GM23338 (cell line): ENCODE measurements around the gene SLC47A1. TPM values are rescaled to one million over a fixed set of nuclear protein-coding genes. Genes with fewer than 3 reads are reported as not detected.

ENCODE experiments used
- ATAC-seq: fragments of 200-7000 bp; cut with Tn5 transposase; 3 replicates; pipeline ENCODE4 v1.9.1; 2020
- DNase-seq: peaks from one replicate; pipeline ENCODE4 v3.0.0-alpha.2; 2015; ENCODE audit warnings: low spot score
- H2AFZ ChIP-seq: fragments of 200-600 bp; sonication (generic); 2 replicates; pipeline ENCODE4 v1.8.0; 2016; ENCODE audit warnings: antibody characterized with exemption, mild to moderate bottlenecking, moderate library complexity
- H3F3A ChIP-seq: fragments of 200-600 bp; sonication (generic); replicated peaks from 2 replicates; pipeline ENCODE4 v1.8.0; 2017; ENCODE audit warnings: antibody characterized with exemption, mixed run types, low read depth
- H3K27ac ChIP-seq: fragments of 200-600 bp; sonication (generic); 2 replicates; pipeline ENCODE4 v1.6.1; 2016; ENCODE audit warnings: low read depth
- H3K27me3 ChIP-seq: fragments of 200-600 bp; sonication (generic); 2 replicates; pipeline ENCODE4 v1.8.0; 2016; ENCODE audit warnings: mild to moderate bottlenecking, mixed run types, moderate library complexity; ENCODE audit not compliant: insufficient read depth
- H3K36me3 ChIP-seq: fragments of 200-600 bp; sonication (generic); 2 replicates; pipeline ENCODE4 v1.8.0; 2016; ENCODE audit warnings: mild to moderate bottlenecking; ENCODE audit not compliant: insufficient read depth
- H3K4me1 ChIP-seq: fragments of 200-600 bp; sonication (generic); 2 replicates; pipeline ENCODE4 v1.8.0; 2016; ENCODE audit warnings: mild to moderate bottlenecking, moderate library complexity; ENCODE audit not compliant: insufficient read depth
- H3K4me2 ChIP-seq: fragments of 200-600 bp; sonication (generic); 2 replicates; pipeline ENCODE4 v1.7.1; 2017; ENCODE audit warnings: mixed run types
- H3K4me3 ChIP-seq: fragments of 200-600 bp; sonication (generic); 2 replicates; pipeline ENCODE4 v1.6.1; 2016; ENCODE audit warnings: mixed run types
- H3K79me2 ChIP-seq: fragments of 200-600 bp; sonication (generic); replicated peaks from 2 replicates; pipeline ENCODE4 v1.8.0; 2017; ENCODE audit warnings: mild to moderate bottlenecking; ENCODE audit not compliant: insufficient read depth
- H3K9me2 ChIP-seq: fragments of 200-600 bp; sonication (generic); 2 replicates; pipeline ENCODE4 v1.8.0; 2017; ENCODE audit not compliant: insufficient read depth
- H4K20me1 ChIP-seq: fragments of 200-600 bp; sonication (generic); replicated peaks from 2 replicates; pipeline ENCODE4 v1.8.0; 2017; ENCODE audit warnings: mild to moderate bottlenecking; ENCODE audit not compliant: insufficient read depth
- H3K27ac Mint-ChIP-seq: 2 replicates; pipeline ENCODE4 v1.8.0; 2020; ENCODE audit warnings: inconsistent platforms, mild to moderate bottlenecking, moderate library complexity, mixed read lengths
- H3K27me3 Mint-ChIP-seq: 3 replicates; pipeline ENCODE4 v1.8.0; 2022; ENCODE audit warnings: low read depth, mild to moderate bottlenecking, moderate library complexity, mixed read lengths, inconsistent platforms; ENCODE audit not compliant: insufficient read depth, poor library complexity
- H3K36me3 Mint-ChIP-seq: 3 replicates; pipeline ENCODE4 v1.8.0; 2021; ENCODE audit warnings: low read depth, mild to moderate bottlenecking, inconsistent platforms, moderate library complexity, mixed read lengths
- H3K4me1 Mint-ChIP-seq: 3 replicates; pipeline ENCODE4 v1.8.0; 2020; ENCODE audit warnings: mild to moderate bottlenecking, inconsistent platforms, mixed read lengths
- H3K4me3 Mint-ChIP-seq: 3 replicates; pipeline ENCODE4 v1.8.0; 2021; ENCODE audit warnings: moderate library complexity, mild to moderate bottlenecking, inconsistent platforms, mixed read lengths
- H3K9me3 Mint-ChIP-seq: 3 replicates; pipeline ENCODE4 v1.8.0; 2020; ENCODE audit warnings: moderate library complexity, mild to moderate bottlenecking, inconsistent platforms, mixed read lengths
- CTCF ChIP-seq, 2 experiments: fragments of 200-600 bp in 1 of 2; sonication (generic) in 1 of 2; conservative IDR thresholded peaks; 2 replicates each; pipeline versions ENCODE4 v1.5.1 to v1.6.1; 2016 to 2017; ENCODE audit warnings: antibody characterized with exemption in 2 of 2, low read depth in 2 of 2, mild to moderate bottlenecking in 2 of 2, moderate library complexity in 1 of 2
- REST ChIP-seq: IDR thresholded peaks from one replicate; pipeline ENCODE4 v1.6.1; 2018; ENCODE audit warnings: antibody characterized with exemption; ENCODE audit not compliant: unreplicated experiment
- polyA plus RNA-seq: library from polyadenylated mRNA; unstranded; fragments of >200 nt; fragmentation: Nextera tagmentation; extraction: Ambion mirVana; gene quantifications from 2 replicates; pipeline ENCODE4 v1.2.1, GENCODE V29; 2016
- total RNA-seq: library from RNA; depleted of rRNA; stranded (reverse); fragments of >200 nt; shearing (Covaris generic); gene quantifications from 2 replicates; pipeline ENCODE4 v1.2.3, GENCODE V29; 2014

The SLC47A1 gene
- total and polyA plus RNA-seq, 2 experiments from 2014 or later: 0.53 to 1.9 TPM

DNA sequence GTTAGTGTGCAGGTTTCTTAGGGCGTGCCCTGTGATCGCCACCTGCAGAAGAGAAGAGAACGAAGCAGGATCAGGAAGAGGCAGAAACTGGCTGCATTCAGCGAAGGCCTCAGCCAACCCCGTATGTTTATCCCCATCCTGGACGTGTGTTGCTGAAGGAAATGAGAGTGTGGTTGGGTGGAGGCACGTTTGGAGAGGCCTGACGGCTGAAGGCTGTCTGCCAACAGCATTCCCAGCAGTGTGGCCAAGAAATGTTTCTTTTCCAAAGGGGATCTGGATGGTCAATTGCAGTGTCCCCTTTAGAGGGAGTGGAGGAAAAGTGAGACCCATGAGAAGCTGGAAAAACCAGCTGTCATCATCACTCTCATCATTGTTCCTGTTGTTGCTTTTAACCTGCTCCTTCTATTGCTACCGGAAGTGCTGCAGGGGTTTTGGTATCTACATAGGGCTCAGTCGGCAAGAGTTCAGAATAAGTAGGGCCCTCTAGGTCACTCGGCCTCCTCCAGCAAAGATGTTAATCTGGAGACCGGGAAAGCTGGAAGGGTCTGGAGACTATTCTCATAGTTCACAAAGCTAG lies 46.5 kb upstream of the SLC47A1 start:
- peaks cover 39% of the 10 kb centered on the region for H3K4me1 Mint-ChIP-seq

More for the DNA sequence above, 46.5 kb upstream of the SLC47A1 start:
- no peak overlapping the region for H3K4me3 Mint-ChIP-seq
- no peaks in the 10 kb centered on the region for H3K36me3 Mint-ChIP-seq
- H3K27ac Mint-ChIP-seq: no peak overlapping the region
- TF ChIP-seq REST (no peak), CTCF (conservative IDR thresholded peaks at IDR 0.05; ENCODE audit: low read depth in 2 of 2) (0 out of 4 replicates have a peak, but pooled peaks of 1 of the 2 experiments have one; percentile 6)
- H4K20me1 ChIP-seq: no peaks in the 10 kb centered on the region
- no peak for ATAC-seq
- no peaks in the 10 kb centered on the region for H3K79me2 ChIP-seq
- H2AFZ ChIP-seq: peak overlapping the region; percentile 35; the same call in 1 of the 2 replicates
- H3K27me3 ChIP-seq: no peaks in the 10 kb centered on the region
- no peak overlapping the region for H3K4me2 ChIP-seq
- no peak for DNase-seq
- H3K36me3 ChIP-seq: no peaks in the 10 kb centered on the region
- H3K4me1 ChIP-seq: peaks cover 28% of the 10 kb centered on the region
- no peaks in the 10 kb centered on the region; the same call in 2 of the 3 replicates for H3K9me3 Mint-ChIP-seq
- H3F3A ChIP-seq: peaks cover 13% of the 10 kb centered on the region; the same call in 1 of the 2 replicates
- H3K4me3 ChIP-seq: no peak overlapping the region
- H3K9me2 ChIP-seq: peaks cover 3% of the 10 kb centered on the region; the same call in 1 of the 2 replicates
- no peak overlapping the region for H3K27ac ChIP-seq
- peaks cover 7% of the 10 kb centered on the region for H3K27me3 Mint-ChIP-seq
